HK-2 (cell line): ENCODE data around the gene MCC.
"Not testable (repeated sequence)": the region's sequence is repeated elsewhere in the genome, so short reads cannot be mapped to it uniquely, and the experiment has no call there.

ENCODE experiments used
- DNase-seq: peaks from one replicate; pipeline ENCODE4 v3.0.0-alpha.2; 2018; ENCODE audit not compliant: unreplicated experiment

MCC gene

GRCh38 chr5:113081881-113082546, 406.2 kb downstream of the MCC start:
- peak; percentile 48 for DNase-seq

- DNase-seq, result no peak
Measured at GRCh38 chr5:113081091-113081839, 407.0 kb downstream of the MCC start.

- not testable (repeated sequence) for DNase-seq
Measured at GRCh38 chr5:113076649-113077048, 411.6 kb downstream of the MCC start.

- DNase-seq, result no peak
Measured at GRCh38 chr5:113075019-113075418, 413.2 kb downstream of the MCC start.

GRCh38 chr5:113073629-113074034, 414.6 kb downstream of the MCC start:
- DNase-seq, result not testable (repeated sequence)

- no peak for DNase-seq
Measured at GRCh38 chr5:113071401-113071800, 416.9 kb downstream of the MCC start.

DNA sequence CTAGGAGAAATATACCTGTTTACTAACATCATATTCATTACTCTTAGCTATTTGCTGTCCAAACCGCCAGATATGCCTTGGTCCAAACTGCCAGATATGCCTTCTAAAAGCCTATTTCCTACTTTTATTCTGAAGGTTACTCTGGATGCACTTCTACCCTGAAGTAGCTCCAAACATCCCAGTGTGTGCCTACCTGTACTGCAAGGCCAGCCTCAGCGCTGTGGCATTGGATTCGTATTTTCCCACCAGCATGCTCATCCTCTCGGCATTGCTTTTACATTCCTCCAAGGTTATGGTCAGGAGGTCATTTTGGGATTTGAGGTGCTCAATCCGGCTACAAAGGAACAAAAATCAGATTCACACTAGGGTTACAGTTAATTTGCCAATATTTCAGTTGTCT, 417.4 kb downstream of the MCC start:
- no peak for DNase-seq

DNA sequence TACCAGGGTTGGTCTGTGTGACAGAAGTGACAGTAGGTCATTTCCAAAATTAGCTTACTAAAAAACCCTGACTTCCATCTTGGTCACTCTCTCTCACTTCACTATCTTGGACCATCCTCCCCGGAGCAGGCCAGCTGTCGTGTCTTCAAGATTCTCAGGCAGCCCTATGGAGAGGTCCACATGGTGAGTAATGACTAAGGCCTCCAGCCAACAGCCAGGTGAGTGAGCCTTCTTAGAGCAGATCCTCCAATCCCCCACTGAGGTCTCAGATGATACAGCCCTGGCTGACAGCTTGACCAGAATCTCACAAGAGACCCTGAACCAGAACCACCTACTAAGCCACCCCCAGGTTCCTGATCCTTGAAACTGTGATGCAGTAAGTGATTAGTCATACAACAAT, 419.7 kb downstream of the MCC start:
- no peak for DNase-seq

- no peak for DNase-seq
Measured at GRCh38 chr5:113067635-113068344, 420.5 kb downstream of the MCC start.

- DNase-seq, result no peak
Measured at GRCh38 chr5:113065626-113066025, 422.6 kb downstream of the MCC start.

DNA sequence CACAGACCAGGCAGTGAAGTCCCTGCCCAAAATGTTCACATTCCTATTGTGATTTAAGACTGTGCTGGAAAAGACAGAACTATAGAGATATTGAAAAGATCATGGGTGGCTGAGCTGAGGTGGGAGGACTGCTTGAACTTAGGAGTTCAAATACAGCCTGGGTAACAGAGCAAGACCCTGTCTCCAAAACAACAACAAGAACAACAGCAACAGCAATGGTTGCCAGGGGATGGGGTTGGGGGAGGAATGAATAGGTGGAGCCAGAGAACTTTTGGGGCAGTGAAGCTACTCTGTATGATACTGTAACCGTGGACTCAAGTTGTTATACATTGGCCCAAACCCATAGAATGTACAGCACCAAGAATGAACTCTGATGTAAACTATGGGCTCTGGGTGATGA, 423.4 kb downstream of the MCC start:
- DNase-seq, result no peak

DNA sequence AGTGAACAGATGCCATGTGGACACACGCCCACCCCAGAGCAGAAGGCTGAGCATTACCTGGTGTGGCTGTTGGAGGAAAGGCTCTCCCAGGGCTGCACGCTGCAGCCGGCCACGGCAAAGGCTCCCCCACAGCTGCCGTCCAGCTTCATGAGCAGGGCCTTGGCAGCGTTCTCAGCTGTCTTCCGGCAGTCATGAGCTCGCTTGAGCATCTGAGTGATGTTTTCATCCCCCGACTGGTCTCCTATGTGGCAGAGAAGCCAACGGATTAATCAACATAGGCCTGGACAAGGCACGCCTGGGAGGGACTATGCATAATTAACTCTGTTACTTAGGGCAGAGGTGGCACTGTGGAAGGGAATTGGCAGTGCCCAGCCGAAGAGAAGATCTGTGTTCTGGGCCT, 424.3 kb downstream of the MCC start:
- no peak for DNase-seq

GRCh38 chr5:113062869-113063508, 425.3 kb downstream of the MCC start:
- DNase-seq, result no peak

GRCh38 chr5:113061846-113062780, 426.1 kb downstream of the MCC start:
- no peak for DNase-seq

GRCh38 chr5:113060408-113061025, 427.7 kb downstream of the MCC start:
- DNase-seq, result no peak

- DNase-seq, result peak; percentile 46
Measured at GRCh38 chr5:113059232-113060040, 428.8 kb downstream of the MCC start.

GRCh38 chr5:113058706-113059226, 429.5 kb downstream of the MCC start:
- DNase-seq, result no peak

GRCh38 chr5:113058269-113058668, 430.0 kb downstream of the MCC start:
- DNase-seq, result no peak

DNA sequence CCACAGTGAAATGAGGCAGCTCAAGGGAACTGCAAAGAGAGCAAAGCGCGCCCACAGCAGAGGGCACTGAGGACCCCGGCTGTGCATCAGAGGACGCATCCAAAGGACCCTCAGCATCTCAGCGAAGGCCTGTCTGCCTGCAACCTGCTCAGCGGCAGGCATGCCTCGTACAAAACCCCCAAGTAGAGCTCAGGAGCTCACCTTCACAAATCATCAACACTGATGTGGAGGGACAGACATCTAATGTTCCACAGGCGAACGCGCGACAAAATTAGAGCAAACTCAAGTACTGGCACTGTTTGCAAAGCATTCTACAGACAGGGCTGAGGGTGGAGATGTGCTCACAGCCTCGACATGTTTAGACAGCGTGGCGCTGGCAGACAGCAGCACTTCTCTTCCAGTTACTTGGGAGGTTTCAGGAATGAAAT, 430.7 kb downstream of the MCC start:
- no peak for DNase-seq

- no peak for DNase-seq
Measured at GRCh38 chr5:113056988-113057387, 431.3 kb downstream of the MCC start.
